Keratinocyte (primary cell): ENCODE measurements around the gene LEMD1. TPM values are rescaled to one million over a fixed set of nuclear protein-coding genes. Genes with fewer than 3 reads are reported as not detected.

Experiments
- DNase-seq: peaks from one replicate; pipeline ENCODE4 v3.0.0-alpha.2; 2011; ENCODE audit warnings: low read depth, missing footprints, low spot score
- FAIRE-seq: peaks from 2 replicates; lab custom pipeline; 2011; peaks lifted over from hg19 to GRCh38; lab: Jason Lieb, UNC
- H2AFZ ChIP-seq: 2 replicates; pipeline ENCODE4 v1.6.0; 2012; ENCODE audit warnings: low read length, control low read depth, inconsistent platforms; ENCODE audit not compliant: control insufficient read depth
- H3K27ac ChIP-seq: 2 replicates; pipeline ENCODE4 v1.5.1; 2011; ENCODE audit warnings: low read length; ENCODE audit not compliant: control insufficient read depth, insufficient read depth
- H3K27me3 ChIP-seq: 3 replicates; pipeline ENCODE4 v1.6.0; 2011; ENCODE audit warnings: low read length; ENCODE audit not compliant: control insufficient read depth, insufficient read depth; ENCODE audit errors: extremely low read depth
- H3K36me3 ChIP-seq, 2 experiments: 2 replicates in 1 of 2; 3 replicates in 1 of 2; pipeline ENCODE4 v1.5.1; 2011; ENCODE audit warnings: low read length in 2 of 2, mild to moderate bottlenecking in 1 of 2; ENCODE audit not compliant: control insufficient read depth in 2 of 2, insufficient read depth in 2 of 2; ENCODE audit errors: extremely low read depth in 1 of 2
- H3K4me1 ChIP-seq: 3 replicates; pipeline ENCODE4 v1.5.1; 2011; ENCODE audit warnings: low read length; ENCODE audit not compliant: control insufficient read depth, insufficient read depth; ENCODE audit errors: extremely low read depth
- H3K4me2 ChIP-seq: 3 replicates; pipeline ENCODE4 v1.6.0; 2011; ENCODE audit warnings: low read depth, low read length; ENCODE audit not compliant: control insufficient read depth, insufficient read depth; ENCODE audit errors: extremely low read depth
- H3K4me3 ChIP-seq, 3 experiments: fragments of 200-600 bp in 1 of 3; sonication (generic) in 1 of 3; 2 replicates in 2 of 3; 3 replicates in 1 of 3; pipeline ENCODE4 v1.5.1; 2011 to 2016; ENCODE audit warnings: low read length in 3 of 3, mild to moderate bottlenecking in 3 of 3, control low read depth in 2 of 3, inconsistent platforms in 1 of 3, low read depth in 1 of 3, mixed read lengths in 1 of 3, mixed run types in 1 of 3, moderate library complexity in 1 of 3; ENCODE audit not compliant: control insufficient read depth in 2 of 3, insufficient read depth in 2 of 3; ENCODE audit errors: extremely low read depth in 1 of 3
- H3K79me2 ChIP-seq: 2 replicates; pipeline ENCODE4 v1.6.0; 2012; ENCODE audit warnings: low read length; ENCODE audit not compliant: control insufficient read depth, insufficient read depth
- H3K9ac ChIP-seq: 3 replicates; pipeline ENCODE4 v1.6.0; 2011; ENCODE audit warnings: low read length; ENCODE audit not compliant: control insufficient read depth, insufficient read depth; ENCODE audit errors: extremely low read depth
- H3K9me1 ChIP-seq: 3 replicates; pipeline ENCODE4 v1.6.0; 2011; ENCODE audit warnings: low read length; ENCODE audit not compliant: control insufficient read depth, insufficient read depth; ENCODE audit errors: extremely low read depth
- H3K9me3 ChIP-seq: 2 replicates; pipeline ENCODE4 v1.5.1; 2012; ENCODE audit warnings: low read depth, low read length; ENCODE audit not compliant: control insufficient read depth
- H4K20me1 ChIP-seq: 3 replicates; pipeline ENCODE4 v1.6.0; 2011; ENCODE audit warnings: low read length; ENCODE audit not compliant: control insufficient read depth, insufficient read depth; ENCODE audit errors: extremely low read depth
- CTCF ChIP-seq, 3 experiments: IDR thresholded peaks in 1 of 3; conservative IDR thresholded peaks in 1 of 3; optimal IDR thresholded peaks in 1 of 3; 2 replicates in 2 of 3; 3 replicates in 1 of 3; pipeline versions ENCODE3 to v1.5.1; 2011; ENCODE audit warnings: low read length in 3 of 3, mild to moderate bottlenecking in 3 of 3, moderate library complexity in 2 of 3, control low read depth in 1 of 3, inconsistent platforms in 1 of 3; ENCODE audit not compliant: insufficient read depth in 2 of 3; ENCODE audit errors: extremely low read depth in 1 of 3
- EZH2 ChIP-seq: IDR thresholded peaks from one replicate; pipeline ENCODE4 v1.6.1; 2012; ENCODE audit warnings: inconsistent platforms, mild to moderate bottlenecking, low read length, moderate library complexity
- dilution Hi-C: fragments of 300-500 bp; cut with MboI; formaldehyde crosslinking; loops from one replicate; pipeline ENCODE4 v1.7.0; 2020; ENCODE audit warnings: low sequenced_read_pairs; ENCODE audit not compliant: extremely low pct_ligation_motif_present
- polyA plus RNA-seq, 5 experiments: library from polyadenylated mRNA; depleted of rRNA in 3 of 5; stranded (reverse) in 3 of 5; stranded (forward) in 1 of 5; unstranded in 1 of 5; fragments of >200 nt; gene quantifications; 1 replicate in 1 of 5; 2 replicates in 3 of 5; 3 replicates in 1 of 5; pipeline versions ENCODE4 v1.2.1 to v1.2.3, GENCODE V29; 2011 to 2012; ENCODE audit warnings: missing spikeins in 2 of 5, low read depth in 1 of 5, low replicate concordance in 1 of 5

Gene LEMD1
- polyA plus RNA-seq, 1 donor (not counting 4 experiments of a cell fraction or from before 2014, with no cell fraction given) = 1.9 TPM

DNA sequence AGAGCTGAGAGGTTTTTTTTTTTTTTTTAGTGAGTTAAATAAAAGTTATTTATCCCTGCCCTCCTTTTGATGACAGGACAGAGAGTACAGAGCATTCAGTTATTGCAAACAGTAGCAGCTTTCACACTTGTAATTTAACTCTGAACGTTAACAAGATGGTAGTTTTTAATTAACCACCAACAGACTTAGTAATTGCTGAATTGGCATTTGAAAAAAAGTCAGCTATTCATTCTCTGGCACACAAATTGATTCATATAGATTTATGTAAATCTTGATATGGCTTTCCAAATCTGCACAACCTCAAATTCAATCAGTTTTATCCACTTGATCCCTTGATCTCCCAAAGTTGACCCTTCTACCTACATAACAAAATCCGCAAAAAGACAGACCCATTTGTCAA lies 918 bp downstream of the LEMD1 start:
- Histone ChIP-seq H3K27me3 (peaks cover 39% of the 10 kb centered on the region), H2AFZ (no peak overlapping the region), H3K36me3 (no peaks in the 10 kb centered on the region), H3K9ac (no peak overlapping the region), H3K27ac (no peak overlapping the region), H3K79me2 (no peaks in the 10 kb centered on the region), H3K4me1 (no peaks in the 10 kb centered on the region), H4K20me1 (no peaks in the 10 kb centered on the region), H3K9me1 (no peaks in the 10 kb centered on the region), H3K4me3 (no peak overlapping the region), H3K4me2 (no peak overlapping the region), H3K9me3 (no peaks in the 10 kb centered on the region)
- TF ChIP-seq CTCF (optimal IDR thresholded peaks at IDR 0.05 in 1 of 3, IDR thresholded peaks at IDR 0.05 in 1 of 3, conservative IDR thresholded peaks at IDR 0.05 in 1 of 3; ENCODE audit: extremely low read depth in 1 of 3, insufficient read depth in 2 of 3, low read length in 3 of 3) (no peak), EZH2 (no peak)
- DNase-seq = no peak
- dilution Hi-C loops = no loop called here
- FAIRE-seq = no peak

DNA sequence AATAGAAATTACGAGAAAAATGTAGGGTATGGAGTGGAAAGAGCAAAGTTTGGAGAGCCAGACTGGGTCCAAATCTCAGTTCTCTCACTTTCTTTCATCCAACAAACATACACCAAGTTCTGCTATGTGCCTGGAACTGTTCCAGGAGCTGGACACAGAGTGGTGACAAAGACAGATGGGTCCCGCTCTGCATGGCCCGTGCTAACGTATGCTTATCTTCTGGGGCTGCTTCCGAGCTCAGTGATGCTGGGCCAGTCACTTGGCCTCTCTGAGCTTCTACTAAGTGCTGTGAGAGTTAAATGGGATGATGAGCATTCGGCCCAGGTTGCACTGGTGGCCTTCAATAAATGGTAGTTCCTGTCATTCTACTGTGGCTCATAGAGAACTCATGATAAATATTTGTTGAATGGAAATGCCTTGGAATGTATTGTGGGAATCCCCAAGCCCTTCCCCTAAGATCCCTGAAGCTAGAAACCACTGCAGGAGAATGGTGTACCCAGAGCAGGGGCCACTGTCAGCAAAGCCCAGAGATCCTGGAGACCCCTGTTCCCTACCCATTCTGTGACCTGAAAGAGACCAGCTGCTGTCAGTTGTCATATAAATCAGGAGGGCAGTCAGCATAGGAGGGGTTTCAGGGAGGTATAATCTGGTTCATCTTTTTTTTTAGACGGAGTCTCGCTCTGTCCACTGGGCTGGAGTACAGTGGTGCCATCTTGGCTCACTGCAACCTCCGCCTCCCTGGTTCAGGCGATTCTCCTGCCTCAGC lies 3.8 kb downstream of the LEMD1 start:
- dilution Hi-C loops = no loop called here
- no peak for FAIRE-seq

More for the DNA sequence above, 3.8 kb downstream of the LEMD1 start:
- Histone ChIP-seq H3K4me1 (no peaks in the 10 kb centered on the region), H3K9ac (no peak overlapping the region), H2AFZ (no peak overlapping the region), H3K36me3 (no peaks in the 10 kb centered on the region), H3K27ac (no peak overlapping the region), H3K9me3 (no peaks in the 10 kb centered on the region), H3K79me2 (no peaks in the 10 kb centered on the region), H4K20me1 (no peaks in the 10 kb centered on the region), H3K27me3 (peaks cover 16% of the 10 kb centered on the region), H3K9me1 (no peaks in the 10 kb centered on the region), H3K4me2 (no peak overlapping the region), H3K4me3 (no peak overlapping the region)
- no peak for DNase-seq
- TF ChIP-seq CTCF (optimal IDR thresholded peaks at IDR 0.05 in 1 of 3, IDR thresholded peaks at IDR 0.05 in 1 of 3, conservative IDR thresholded peaks at IDR 0.05 in 1 of 3; ENCODE audit: extremely low read depth in 1 of 3, insufficient read depth in 2 of 3, low read length in 3 of 3) (no peak), EZH2 (no peak)
